Measurements from ENCODE around the gene TTC14.

DNA sequence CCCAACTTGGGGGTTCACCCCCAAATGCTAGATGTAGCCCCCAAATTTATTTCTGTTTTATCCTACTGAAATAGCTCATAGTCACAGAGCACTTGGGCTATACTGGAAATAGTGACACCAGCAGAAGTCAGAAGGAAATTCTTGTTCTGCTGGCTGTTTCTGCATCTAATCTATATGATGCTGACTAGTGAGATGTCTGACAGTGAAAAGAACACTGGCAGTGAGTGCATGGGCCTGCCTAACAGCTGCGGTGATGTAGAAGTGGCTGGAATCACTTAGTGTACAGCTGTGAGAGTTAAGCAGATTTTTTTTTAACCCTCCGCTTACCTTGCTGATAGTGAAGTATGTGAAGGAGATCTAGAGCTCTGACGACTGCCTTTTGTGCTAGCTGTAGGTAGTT, 14.0 kb downstream of the TTC14 start:
- no peak for TF ChIP-seq YY1 (IDR thresholded peaks at IDR 0.05; ENCODE audit: insufficient read depth, insufficient read length)
- TF ChIP-seq ZNF274 (IDR thresholded peaks at IDR 0.05; ENCODE audit: low read depth, low read length) = no peak
